ENCODE measurements around the gene SHISAL2A. TPM values are rescaled to one million over a fixed set of nuclear protein-coding genes. Genes with fewer than 3 reads are reported as not detected.

The SHISAL2A gene
- total and polyA plus RNA-seq, 10 of the 15 experiments (the other 5 are each of a cell fraction or from before 2014, with no cell fraction given) = 0.18 to 0.67 (median 0.45) TPM

- intact Hi-C loops (cut with micrococcal nuclease; ENCODE audit: unreplicated experiment) (no loop called here), in situ Hi-C loops (cut with MboI) (no loop called here)
- no peak for FAIRE-seq
- Histone ChIP-seq H3K27ac (ENCODE audit: control insufficient read depth, insufficient read depth) (no peak overlapping the region), H3K4me1 (ENCODE audit: control insufficient read depth, insufficient read depth, low read length) (no peaks in the 10 kb centered on the region), H3K9me3 (replicated peaks; ENCODE audit: control insufficient read depth, insufficient read depth, low read length) (no peaks in the 10 kb centered on the region), H3K9ac (ENCODE audit: control insufficient read depth, insufficient read depth, low read length) (no peak overlapping the region), H2AFZ (ENCODE audit: control insufficient read depth, low read depth, low read length) (no peak overlapping the region), H3K27me3 (replicated peaks in 1 of 2; ENCODE audit: control insufficient read depth in 2 of 2, insufficient read depth in 2 of 2, low read length in 1 of 2) (no peaks in the 10 kb centered on the region), H4K20me1 (ENCODE audit: control insufficient read depth, insufficient read depth) (no peaks in the 10 kb centered on the region), H3K4me3 (no peak overlapping the region), H3K36me3 (ENCODE audit: control insufficient read depth in 2 of 2, insufficient read depth in 2 of 2, low read length in 1 of 2) (no peaks in the 10 kb centered on the region), H3K4me2 (ENCODE audit: control insufficient read depth, insufficient read depth) (no peak overlapping the region), H3K79me2 (ENCODE audit: control insufficient read depth, insufficient read depth, low read length) (no peaks in the 10 kb centered on the region)
- ChIA-PET CTCF (no interaction called here), SMC1A (ENCODE audit: uncharacterized antibody, unreplicated experiment) (interaction anchor here (1.2 kb wide), 1 partner anchor 13 kb away, joined by 3 read pairs; no protein-coding TSS in a partner anchor), RAD21 (ENCODE audit: unreplicated experiment) (no interaction called here), POLR2A (no interaction called here)
- WGBS (ENCODE audit: insufficient coverage, insufficient replicate concordance, low lambda C conversion rate, missing lambda C conversion rate) = 28% methylated on average over 1 of the region's 1 CpG
- ATAC-seq = no peak
- TF ChIP-seq IRF4 (IDR thresholded peaks at IDR 0.05; ENCODE audit: low read depth, low read length) = no peak
- TF ChIP-seq RELA (IDR thresholded peaks at IDR 0.05; ENCODE audit: borderline replicate concordance, partially characterized antibody) = no peak
- TF ChIP-seq, protein P1, sequence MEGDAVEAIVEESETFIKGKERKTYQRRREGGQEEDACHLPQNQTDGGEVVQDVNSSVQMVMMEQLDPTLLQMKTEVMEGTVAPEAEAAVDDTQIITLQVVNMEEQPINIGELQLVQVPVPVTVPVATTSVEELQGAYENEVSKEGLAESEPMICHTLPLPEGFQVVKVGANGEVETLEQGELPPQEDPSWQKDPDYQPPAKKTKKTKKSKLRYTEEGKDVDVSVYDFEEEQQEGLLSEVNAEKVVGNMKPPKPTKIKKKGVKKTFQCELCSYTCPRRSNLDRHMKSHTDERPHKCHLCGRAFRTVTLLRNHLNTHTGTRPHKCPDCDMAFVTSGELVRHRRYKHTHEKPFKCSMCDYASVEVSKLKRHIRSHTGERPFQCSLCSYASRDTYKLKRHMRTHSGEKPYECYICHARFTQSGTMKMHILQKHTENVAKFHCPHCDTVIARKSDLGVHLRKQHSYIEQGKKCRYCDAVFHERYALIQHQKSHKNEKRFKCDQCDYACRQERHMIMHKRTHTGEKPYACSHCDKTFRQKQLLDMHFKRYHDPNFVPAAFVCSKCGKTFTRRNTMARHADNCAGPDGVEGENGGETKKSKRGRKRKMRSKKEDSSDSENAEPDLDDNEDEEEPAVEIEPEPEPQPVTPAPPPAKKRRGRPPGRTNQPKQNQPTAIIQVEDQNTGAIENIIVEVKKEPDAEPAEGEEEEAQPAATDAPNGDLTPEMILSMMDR (IDR thresholded peaks at IDR 0.05 in 2 of 3, conservative IDR thresholded peaks at IDR 0.05 in 1 of 3; ENCODE audit: control insufficient read depth in 2 of 3, extremely low read depth in 1 of 3, insufficient read depth in 1 of 3, low read depth in 3 of 3, low read length in 3 of 3) = no peak
- TF ChIP-seq RUNX3 (IDR thresholded peaks at IDR 0.05; ENCODE audit: low read length) = no peak
- no peak for TF ChIP-seq NR2C2 (IDR thresholded peaks at IDR 0.05; ENCODE audit: borderline replicate concordance, control insufficient read depth, insufficient read length, low read depth)
- TF ChIP-seq NKRF (conservative IDR thresholded peaks at IDR 0.05) = no peak
- no peak for TF ChIP-seq IKZF1 (conservative IDR thresholded peaks at IDR 0.05)
- TF ChIP-seq EED (IDR thresholded peaks at IDR 0.05; ENCODE audit: low read depth) = no peak
- TF ChIP-seq, protein P2, sequence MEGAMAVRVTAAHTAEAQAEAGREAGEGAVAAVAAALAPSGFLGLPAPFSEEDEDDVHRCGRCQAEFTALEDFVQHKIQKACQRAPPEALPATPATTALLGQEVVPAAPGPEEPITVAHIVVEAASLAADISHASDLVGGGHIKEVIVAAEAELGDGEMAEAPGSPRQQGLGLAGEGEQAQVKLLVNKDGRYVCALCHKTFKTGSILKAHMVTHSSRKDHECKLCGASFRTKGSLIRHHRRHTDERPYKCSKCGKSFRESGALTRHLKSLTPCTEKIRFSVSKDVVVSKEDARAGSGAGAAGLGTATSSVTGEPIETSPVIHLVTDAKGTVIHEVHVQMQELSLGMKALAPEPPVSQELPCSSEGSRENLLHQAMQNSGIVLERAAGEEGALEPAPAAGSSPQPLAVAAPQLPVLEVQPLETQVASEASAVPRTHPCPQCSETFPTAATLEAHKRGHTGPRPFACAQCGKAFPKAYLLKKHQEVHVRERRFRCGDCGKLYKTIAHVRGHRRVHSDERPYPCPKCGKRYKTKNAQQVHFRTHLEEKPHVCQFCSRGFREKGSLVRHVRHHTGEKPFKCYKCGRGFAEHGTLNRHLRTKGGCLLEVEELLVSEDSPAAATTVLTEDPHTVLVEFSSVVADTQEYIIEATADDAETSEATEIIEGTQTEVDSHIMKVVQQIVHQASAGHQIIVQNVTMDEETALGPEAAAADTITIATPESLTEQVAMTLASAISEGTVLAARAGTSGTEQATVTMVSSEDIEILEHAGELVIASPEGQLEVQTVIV (IDR thresholded peaks at IDR 0.05; ENCODE audit: borderline replicate concordance, partially characterized antibody) = no peak
- TF ChIP-seq FOS (IDR thresholded peaks at IDR 0.05; ENCODE audit: borderline replicate concordance, extremely low read depth, insufficient read length) = no peak
- no peak for TF ChIP-seq MXI1 (IDR thresholded peaks at IDR 0.05; ENCODE audit: low read depth, low read length)
- TF ChIP-seq EGR1 (IDR thresholded peaks at IDR 0.05; ENCODE audit: borderline replicate concordance in 1 of 2, low read depth in 2 of 2, low read length in 2 of 2) = no peak
- DNase-seq (ENCODE audit: low read depth, low spot score) = no peak
- BruUV-seq (replicated peaks) = no TSS peak
These were observed 40.0 kb downstream of the SHISAL2A start for GRCh38 chr1:52672946-52673345.
